HEK293 (cell line): ENCODE results near the gene CHMP4B.

Experiments
- CTCF ChIA-PET: fragments of 350-600 bp; formaldehyde crosslinking; extraction: SDS; loops from one replicate; lab custom pipeline; 2021; ENCODE audit warnings: antibody characterized with exemption; lab: Yijun Ruan, JAX
- POLR2A ChIA-PET: fragments of 300-600 bp; formaldehyde crosslinking; extraction: SDS; loops from one replicate; lab custom pipeline; 2020; ENCODE audit warnings: antibody characterized with exemption, inconsistent platforms; lab: Yijun Ruan, JAX
- H3K27ac ChIP-seq: fragments of 200-500 bp; sonication (Bioruptor generic); 2 replicates; pipeline ENCODE4 v1.5.1; 2014; ENCODE audit warnings: low read depth, low read length, control low read depth, inconsistent platforms; ENCODE audit errors: extremely low read depth
- H3K36me3 ChIP-seq, 2 experiments: fragments of 200-500 bp in 1 of 2; sonication (Bioruptor generic) in 1 of 2; 1 replicate in 1 of 2; 2 replicates in 1 of 2; pipeline ENCODE4 v1.5.1; 2014 to 2017; ENCODE audit warnings: inconsistent platforms in 2 of 2, low read length in 2 of 2; ENCODE audit not compliant: control insufficient read depth in 2 of 2, insufficient read depth in 1 of 2
- H3K4me1 ChIP-seq: fragments of 200-500 bp; sonication (Bioruptor generic); 2 replicates; pipeline ENCODE4 v1.5.1; 2014; ENCODE audit warnings: mild to moderate bottlenecking, low read length, inconsistent platforms; ENCODE audit not compliant: control insufficient read depth, insufficient read depth
- H3K4me3 ChIP-seq: 2 replicates; pipeline ENCODE4 v1.5.1; 2011; ENCODE audit warnings: low read depth, mild to moderate bottlenecking, control low read depth, low read length, moderate library complexity
- H3K9me3 ChIP-seq: fragments of 200-500 bp; sonication (Bioruptor generic); 2 replicates; pipeline ENCODE4 v1.5.1; 2014; ENCODE audit warnings: low read depth, low read length, inconsistent platforms; ENCODE audit not compliant: control insufficient read depth, insufficient read depth
- HOXA7 ChIP-seq: sonication (generic); formaldehyde crosslinking; IDR thresholded peaks from 2 replicates; pipeline ENCODE4 v1.8.1; 2022; ENCODE audit warnings: missing genetic modification reagents, borderline replicate concordance
- HOXC10 ChIP-seq: sonication (generic); formaldehyde crosslinking; IDR thresholded peaks from 2 replicates; pipeline ENCODE4 v1.8.1; 2023; ENCODE audit warnings: mild to moderate bottlenecking, missing genetic modification reagents
- INSM2 ChIP-seq: fragments of 450-650 bp; formaldehyde crosslinking; IDR thresholded peaks from 2 replicates; pipeline ENCODE4 v1.5.1; 2016; ENCODE audit warnings: missing biosample characterization, missing genetic modification characterization
- KLF1 ChIP-seq: fragments of 450-650 bp; formaldehyde crosslinking; IDR thresholded peaks from 2 replicates; pipeline ENCODE4 v1.5.1; 2016; ENCODE audit warnings: missing biosample characterization, missing genetic modification characterization
- MZF1 ChIP-seq: fragments of 450-650 bp; formaldehyde crosslinking; IDR thresholded peaks from 2 replicates; pipeline ENCODE4 v1.5.1; 2017; ENCODE audit warnings: missing biosample characterization, missing genetic modification characterization, borderline replicate concordance
- ZBTB17 ChIP-seq: fragments of 450-650 bp; formaldehyde crosslinking; IDR thresholded peaks from 2 replicates; pipeline ENCODE4 v1.5.1; 2016; ENCODE audit warnings: missing biosample characterization, missing genetic modification characterization
- ZBTB20 ChIP-seq: fragments of 450-650 bp; formaldehyde crosslinking; IDR thresholded peaks from 2 replicates; pipeline ENCODE4 v1.5.1; 2016; ENCODE audit warnings: missing biosample characterization, missing genetic modification characterization
- ZFHX2 ChIP-seq: fragments of 450-650 bp; formaldehyde crosslinking; conservative IDR thresholded peaks from 2 replicates; pipeline ENCODE4 v1.5.1; 2016; ENCODE audit warnings: missing biosample characterization, missing genetic modification characterization
- ZNF10 ChIP-seq: fragments of 450-650 bp; formaldehyde crosslinking; IDR thresholded peaks from 2 replicates; pipeline ENCODE4 v1.5.1; 2017; ENCODE audit warnings: missing biosample characterization, missing genetic modification characterization
- ZNF138 ChIP-seq: fragments of 450-650 bp; formaldehyde crosslinking; IDR thresholded peaks from 2 replicates; pipeline ENCODE4 v1.5.1; 2016; ENCODE audit warnings: missing biosample characterization, missing genetic modification characterization, borderline replicate concordance
- ZNF169 ChIP-seq: fragments of 450-650 bp; formaldehyde crosslinking; IDR thresholded peaks from 2 replicates; pipeline ENCODE4 v1.5.1; 2016; ENCODE audit warnings: missing biosample characterization, missing genetic modification characterization
- ZNF211 ChIP-seq: fragments of 450-650 bp; formaldehyde crosslinking; IDR thresholded peaks from 2 replicates; pipeline ENCODE4 v1.5.1; 2016; ENCODE audit warnings: low read depth, missing biosample characterization, missing genetic modification characterization
- ZNF239 ChIP-seq: fragments of 450-650 bp; formaldehyde crosslinking; IDR thresholded peaks from 2 replicates; pipeline ENCODE4 v1.5.1; 2016; ENCODE audit warnings: missing biosample characterization, missing genetic modification characterization
- ZNF266 ChIP-seq: fragments of 450-650 bp; formaldehyde crosslinking; IDR thresholded peaks from 2 replicates; pipeline ENCODE4 v1.5.1; 2016; ENCODE audit warnings: missing biosample characterization, missing genetic modification characterization, low read depth
- ZNF274 ChIP-seq, 2 experiments: fragments of 200-500 bp in 1 of 2; fragments of 450-650 bp in 1 of 2; sonication (Bioruptor generic) in 1 of 2; formaldehyde crosslinking in 1 of 2; IDR thresholded peaks; 2 replicates each; pipeline versions ENCODE4 v1.5.1 to v1.6.1; 2014 to 2016; ENCODE audit warnings: borderline replicate concordance in 1 of 2, inconsistent platforms in 1 of 2, low read length in 1 of 2, missing biosample characterization in 1 of 2, missing genetic modification characterization in 1 of 2
- ZNF280D ChIP-seq: fragments of 450-650 bp; formaldehyde crosslinking; IDR thresholded peaks from 2 replicates; pipeline ENCODE4 v1.5.1; 2016; ENCODE audit warnings: missing biosample characterization, missing genetic modification characterization
- ZNF311 ChIP-seq: fragments of 450-650 bp; formaldehyde crosslinking; IDR thresholded peaks from 2 replicates; pipeline ENCODE4 v1.5.1; 2017; ENCODE audit warnings: missing biosample characterization, missing genetic modification characterization, borderline replicate concordance
- ZNF366 ChIP-seq: fragments of 450-650 bp; formaldehyde crosslinking; conservative IDR thresholded peaks from 2 replicates; pipeline ENCODE4 v1.5.1; 2016; ENCODE audit warnings: missing biosample characterization, missing genetic modification characterization
- ZNF600 ChIP-seq: fragments of 450-650 bp; formaldehyde crosslinking; IDR thresholded peaks from 2 replicates; pipeline ENCODE4 v1.5.1; 2016; ENCODE audit warnings: missing biosample characterization, missing genetic modification characterization
- ZNF623 ChIP-seq: fragments of 450-650 bp; formaldehyde crosslinking; IDR thresholded peaks from 2 replicates; pipeline ENCODE4 v1.5.1; 2016; ENCODE audit warnings: missing biosample characterization, missing genetic modification characterization
- ZNF626 ChIP-seq: fragments of 450-650 bp; sonication (Bioruptor Pico); formaldehyde crosslinking; IDR thresholded peaks from 2 replicates; pipeline ENCODE4 v1.5.1; 2018; ENCODE audit warnings: missing biosample characterization, missing genetic modification characterization, inconsistent platforms
- ZNF704 ChIP-seq: fragments of 450-650 bp; formaldehyde crosslinking; IDR thresholded peaks from 2 replicates; pipeline ENCODE4 v1.5.1; 2016; ENCODE audit warnings: missing biosample characterization, missing genetic modification characterization
- ZNF76 ChIP-seq: fragments of 450-650 bp; formaldehyde crosslinking; IDR thresholded peaks from 2 replicates; pipeline ENCODE4; 2016; ENCODE audit warnings: low read depth, missing biosample characterization, missing genetic modification characterization, borderline replicate concordance
- ZNF777 ChIP-seq: fragments of 450-650 bp; formaldehyde crosslinking; IDR thresholded peaks from 2 replicates; pipeline ENCODE4 v1.5.1; 2017; ENCODE audit warnings: missing biosample characterization, missing genetic modification characterization, borderline replicate concordance
- ZNF785 ChIP-seq: fragments of 450-650 bp; formaldehyde crosslinking; IDR thresholded peaks from 2 replicates; pipeline ENCODE4 v1.5.1; 2016; ENCODE audit warnings: missing biosample characterization, missing genetic modification characterization
- ZNF830 ChIP-seq: fragments of 450-650 bp; IDR thresholded peaks from 2 replicates; pipeline ENCODE4 v1.5.0; 2018; ENCODE audit warnings: missing biosample characterization, missing genetic modification characterization, low read depth, mild to moderate bottlenecking, moderate library complexity
- ZSCAN23 ChIP-seq: fragments of 450-650 bp; formaldehyde crosslinking; IDR thresholded peaks from 2 replicates; pipeline ENCODE4 v1.5.1; 2016; ENCODE audit warnings: missing biosample characterization, missing genetic modification characterization

Gene CHMP4B

GRCh38 chr20:33824852-33825251, 13.7 kb downstream of the CHMP4B start:
- Histone ChIP-seq H3K36me3 (no peaks in the 10 kb centered on the region), H3K4me3 (no peak overlapping the region), H3K9me3 (no peaks in the 10 kb centered on the region), H3K27ac (no peak overlapping the region), H3K4me1 (peaks cover 16% of the 10 kb centered on the region)
- ChIA-PET POLR2A (interaction anchor here (0.5 to 1.7 kb wide), 2 partner anchors 93 to 206 kb away, joined by 3 to 4 read pairs; partner anchors contain the start of gene ZNF341), CTCF (no interaction called here)
- no peak for TF ChIP-seq ZNF169
- TF ChIP-seq ZNF623 (tag by site-specific recombination): no peak
- TF ChIP-seq MZF1 (tag by site-specific recombination): no peak
- TF ChIP-seq ZNF76: no peak
- no peak for TF ChIP-seq ZSCAN23 (tag by site-specific recombination)
- no peak for TF ChIP-seq HOXA7 (CRISPR knock-in tag)
- no peak for TF ChIP-seq ZNF10 (tag by site-specific recombination)
- TF ChIP-seq ZNF239: no peak
- TF ChIP-seq INSM2 (tag by site-specific recombination): no peak
- no peak for TF ChIP-seq ZFHX2 (tag by site-specific recombination)
- no peak for TF ChIP-seq ZNF830
- TF ChIP-seq ZNF266 (tag by site-specific recombination): no peak
- no peak for TF ChIP-seq ZNF704
- no peak for TF ChIP-seq ZNF366 (tag by site-specific recombination)

- ChIA-PET POLR2A (interaction anchor here (0.6 to 1.7 kb wide), 3 partner anchors 93 to 287 kb away, joined by 3 to 7 read pairs (median 4); partner anchors contain the start of genes EIF2S2 and ZNF341), CTCF (interaction anchor here (0.7 kb wide), 1 partner anchor 33 kb away, joined by 4 read pairs; no protein-coding TSS in a partner anchor)
- no peak overlapping the region for H3K4me3 ChIP-seq
- H3K9me3 ChIP-seq: no peaks in the 10 kb centered on the region
- peaks cover 16% of the 10 kb centered on the region for H3K4me1 ChIP-seq
- no peaks in the 10 kb centered on the region for H3K36me3 ChIP-seq
- H3K27ac ChIP-seq: no peak overlapping the region
- no peak for TF ChIP-seq ZNF311
- no peak for TF ChIP-seq ZNF777
- no peak for TF ChIP-seq ZNF211 (tag by site-specific recombination)
- TF ChIP-seq MZF1 (tag by site-specific recombination): no peak
- no peak for TF ChIP-seq ZBTB20
- no peak for TF ChIP-seq ZNF274 (IDR thresholded peaks at IDR 0.05; ENCODE audit: low read length)
- TF ChIP-seq ZNF274 (tag by site-specific recombination; IDR thresholded peaks at IDR 0.05; ENCODE audit: borderline replicate concordance): no peak
- peak; percentile 43; the same call in 1 of the 2 replicates for TF ChIP-seq ZNF600 (tag by site-specific recombination)
- peak; percentile 70 for TF ChIP-seq KLF1 (tag by site-specific recombination)
- peak; percentile 59 for TF ChIP-seq ZNF10 (tag by site-specific recombination)
- no peak for TF ChIP-seq ZNF76
- no peak for TF ChIP-seq HOXC10 (CRISPR knock-in tag)
- TF ChIP-seq ZNF280D: no peak
- TF ChIP-seq ZBTB17 (tag by site-specific recombination): no peak
- TF ChIP-seq ZNF626 (tag by site-specific recombination): no peak
- no peak for TF ChIP-seq ZNF785
- TF ChIP-seq ZNF138 (tag by site-specific recombination): no peak
Observed at GRCh38 chr20:33825340-33826269, 14.5 kb downstream of the CHMP4B start.
